ENCODE data around the gene ENO2.

Gene ENO2

DNA sequence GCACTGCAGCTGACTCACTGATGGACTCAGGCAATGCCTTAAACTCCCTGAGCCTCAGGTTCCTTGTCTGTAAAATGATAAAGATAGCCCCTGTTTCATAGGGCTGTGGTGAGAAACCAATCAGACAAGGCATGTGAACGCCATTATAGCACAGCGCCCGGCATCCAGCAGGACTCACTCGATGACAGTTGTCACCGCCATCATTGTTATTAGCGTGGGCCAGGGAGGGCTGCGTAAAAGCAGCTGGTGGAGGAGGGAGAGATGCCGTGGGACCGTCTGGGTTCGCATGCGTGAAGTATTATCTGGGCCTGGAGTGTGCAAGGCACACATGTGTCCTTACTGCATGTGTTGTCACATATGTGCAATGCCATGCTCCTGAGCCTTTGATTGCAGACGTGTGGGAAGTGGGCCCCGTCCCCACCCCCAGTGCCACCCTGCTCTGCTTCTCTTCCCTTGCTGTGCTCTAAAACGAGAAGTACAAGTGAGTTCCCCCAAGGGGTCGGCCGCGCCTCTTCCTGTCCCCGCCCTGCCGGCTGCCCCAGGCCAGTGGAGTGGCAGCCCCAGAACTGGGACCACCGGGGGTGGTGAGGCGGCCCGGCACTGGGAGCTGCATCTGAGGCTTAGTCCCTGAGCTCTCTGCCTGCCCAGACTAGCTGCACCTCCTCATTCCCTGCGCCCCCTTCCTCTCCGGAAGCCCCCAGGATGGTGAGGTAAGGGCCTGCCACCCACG is 36.6 kb downstream of the ENO2 start, which contains the start of gene PTPN6:
Gene PTPN6 (plus strand): TSS at position 546 of the 730 bp plus-strand sequence. CDS start 157 bp downstream, at position 703.
- DNase-seq = peak; percentile 76

GRCh38 chr12:6951551-6952120 is 37.3 kb downstream of the ENO2 start:
- no peak for DNase-seq

DNA sequence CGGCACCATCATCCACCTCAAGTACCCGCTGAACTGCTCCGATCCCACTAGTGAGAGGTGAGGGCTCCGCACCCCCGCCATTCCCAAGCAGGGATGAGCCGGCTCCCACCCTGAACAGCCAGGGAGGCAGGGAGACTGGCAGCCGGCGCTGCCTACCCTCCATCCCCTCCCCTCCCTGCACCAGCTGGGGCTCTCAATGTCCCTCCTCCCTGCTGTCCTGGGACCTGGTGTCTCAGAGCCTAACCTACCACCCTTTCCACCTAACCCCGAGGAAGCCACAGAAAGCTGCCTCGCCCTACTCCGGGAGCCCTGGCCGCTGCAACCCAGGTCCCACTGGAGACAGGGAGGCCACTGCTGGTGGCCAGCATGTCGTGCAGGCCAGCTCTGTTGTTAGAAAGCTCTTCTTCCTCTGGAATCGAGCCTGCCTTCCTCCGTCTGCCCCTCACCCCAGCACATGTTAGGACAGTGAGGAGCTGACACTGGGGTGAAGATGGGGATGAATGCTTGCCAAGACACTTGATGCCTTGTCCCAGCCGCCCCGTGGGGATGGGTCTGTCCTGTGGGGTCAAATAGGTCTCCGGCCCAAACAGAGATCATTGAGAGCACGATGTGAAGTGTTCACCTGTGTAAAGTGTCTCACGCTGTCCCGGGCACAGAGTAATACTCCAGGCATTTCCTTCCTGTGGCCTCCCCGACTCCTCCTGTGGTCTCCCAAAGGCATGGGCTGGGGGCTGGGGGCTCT is 37.9 kb downstream of the ENO2 start:
- DNase-seq = peak; percentile 59

GRCh38 chr12:6952863-6953441 is 38.6 kb downstream of the ENO2 start:
- no peak for DNase-seq

- peak; percentile 92 for DNase-seq
These were observed 39.3 kb downstream of the ENO2 start for GRCh38 chr12:6953442-6954315.

DNA sequence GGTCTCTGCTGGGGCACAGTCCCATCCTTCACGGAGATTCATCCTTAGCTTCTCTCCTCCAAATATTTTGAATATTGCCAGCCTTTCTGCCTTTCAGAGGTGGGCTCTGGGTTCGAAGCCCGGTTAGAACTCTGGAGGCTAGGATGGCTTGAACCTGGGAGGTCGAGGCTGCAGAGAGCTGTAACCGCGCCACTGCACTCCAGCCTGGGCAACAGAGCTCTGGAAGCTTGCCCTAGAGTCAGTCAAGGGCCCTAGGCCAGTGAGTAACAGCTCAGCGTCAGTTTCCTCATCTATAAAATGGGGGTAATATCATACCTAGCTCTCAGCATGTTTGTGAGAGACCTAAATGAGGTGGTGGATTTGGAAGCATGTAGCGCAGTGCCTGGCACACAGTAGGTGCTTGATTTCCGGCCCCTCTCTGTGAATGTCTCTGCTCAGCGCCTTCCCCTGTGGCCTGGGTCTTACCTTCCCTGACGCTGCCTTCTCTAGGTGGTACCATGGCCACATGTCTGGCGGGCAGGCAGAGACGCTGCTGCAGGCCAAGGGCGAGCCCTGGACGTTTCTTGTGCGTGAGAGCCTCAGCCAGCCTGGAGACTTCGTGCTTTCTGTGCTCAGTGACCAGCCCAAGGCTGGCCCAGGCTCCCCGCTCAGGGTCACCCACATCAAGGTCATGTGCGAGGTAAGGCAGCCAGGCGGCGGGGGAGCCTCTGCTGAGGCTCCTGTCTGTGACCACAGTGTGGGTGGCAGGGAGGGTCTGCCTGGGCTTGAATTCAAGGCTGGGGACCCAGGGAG is 40.1 kb downstream of the ENO2 start:
- DNase-seq = no peak

DNA sequence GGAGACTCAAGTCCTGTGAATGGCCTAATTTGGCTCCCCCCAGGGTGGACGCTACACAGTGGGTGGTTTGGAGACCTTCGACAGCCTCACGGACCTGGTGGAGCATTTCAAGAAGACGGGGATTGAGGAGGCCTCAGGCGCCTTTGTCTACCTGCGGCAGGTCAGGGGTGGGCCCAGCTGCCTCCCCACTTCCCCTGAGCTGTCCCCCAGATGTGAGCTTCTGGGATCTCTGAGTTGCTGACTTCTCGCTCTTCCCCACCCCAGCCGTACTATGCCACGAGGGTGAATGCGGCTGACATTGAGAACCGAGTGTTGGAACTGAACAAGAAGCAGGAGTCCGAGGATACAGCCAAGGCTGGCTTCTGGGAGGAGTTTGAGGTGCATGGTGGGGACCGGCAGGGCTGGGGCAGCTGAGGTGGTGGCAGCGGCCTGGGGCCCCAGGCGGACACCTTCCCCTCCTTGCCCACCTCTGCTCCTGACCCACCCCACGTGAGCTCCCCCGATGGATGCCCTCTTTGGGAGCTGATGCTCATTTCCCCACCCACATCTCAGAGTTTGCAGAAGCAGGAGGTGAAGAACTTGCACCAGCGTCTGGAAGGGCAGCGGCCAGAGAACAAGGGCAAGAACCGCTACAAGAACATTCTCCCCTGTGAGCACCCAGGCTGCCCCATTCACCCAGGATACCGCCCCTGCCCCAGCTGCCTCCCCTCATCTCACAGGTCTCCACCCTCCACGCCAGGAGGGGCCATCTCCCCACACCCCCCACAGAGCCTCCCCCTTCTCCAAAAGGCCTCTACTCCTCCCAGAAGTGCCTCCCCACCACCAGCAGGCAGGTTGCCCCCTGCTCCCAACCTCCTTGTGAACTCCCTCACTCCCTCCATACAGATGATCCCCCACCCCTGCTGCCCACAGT is 41.0 kb downstream of the ENO2 start:
- DNase-seq = no peak

- no peak for DNase-seq
These were observed 41.8 kb downstream of the ENO2 start for GRCh38 chr12:6956021-6956727.

DNA sequence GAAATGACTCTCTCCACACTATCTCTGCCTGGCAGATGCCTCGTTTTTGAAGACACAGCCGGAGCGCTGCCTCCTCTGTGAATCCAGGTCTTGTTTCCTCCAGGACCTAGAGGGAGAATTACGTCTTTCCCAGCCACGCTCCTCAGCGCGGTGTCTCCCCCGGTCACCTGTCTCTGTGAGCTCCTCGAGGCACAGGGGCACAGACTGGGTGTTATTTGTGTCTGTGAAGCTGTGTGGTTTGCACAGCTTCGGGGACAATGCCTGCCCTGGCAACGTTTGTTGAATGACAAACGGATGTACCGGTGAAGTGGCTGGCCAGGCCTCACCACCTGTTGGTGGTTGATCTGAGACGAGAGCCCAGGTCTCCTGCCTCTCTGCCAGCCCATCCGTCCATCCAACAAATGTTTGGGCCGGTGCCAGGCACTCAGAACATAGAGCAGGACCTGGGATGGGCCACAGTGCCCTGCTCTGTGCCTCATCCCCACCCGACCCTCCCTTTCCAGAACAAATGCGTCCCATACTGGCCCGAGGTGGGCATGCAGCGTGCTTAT is 42.8 kb downstream of the ENO2 start:
- DNase-seq = no peak

DNA sequence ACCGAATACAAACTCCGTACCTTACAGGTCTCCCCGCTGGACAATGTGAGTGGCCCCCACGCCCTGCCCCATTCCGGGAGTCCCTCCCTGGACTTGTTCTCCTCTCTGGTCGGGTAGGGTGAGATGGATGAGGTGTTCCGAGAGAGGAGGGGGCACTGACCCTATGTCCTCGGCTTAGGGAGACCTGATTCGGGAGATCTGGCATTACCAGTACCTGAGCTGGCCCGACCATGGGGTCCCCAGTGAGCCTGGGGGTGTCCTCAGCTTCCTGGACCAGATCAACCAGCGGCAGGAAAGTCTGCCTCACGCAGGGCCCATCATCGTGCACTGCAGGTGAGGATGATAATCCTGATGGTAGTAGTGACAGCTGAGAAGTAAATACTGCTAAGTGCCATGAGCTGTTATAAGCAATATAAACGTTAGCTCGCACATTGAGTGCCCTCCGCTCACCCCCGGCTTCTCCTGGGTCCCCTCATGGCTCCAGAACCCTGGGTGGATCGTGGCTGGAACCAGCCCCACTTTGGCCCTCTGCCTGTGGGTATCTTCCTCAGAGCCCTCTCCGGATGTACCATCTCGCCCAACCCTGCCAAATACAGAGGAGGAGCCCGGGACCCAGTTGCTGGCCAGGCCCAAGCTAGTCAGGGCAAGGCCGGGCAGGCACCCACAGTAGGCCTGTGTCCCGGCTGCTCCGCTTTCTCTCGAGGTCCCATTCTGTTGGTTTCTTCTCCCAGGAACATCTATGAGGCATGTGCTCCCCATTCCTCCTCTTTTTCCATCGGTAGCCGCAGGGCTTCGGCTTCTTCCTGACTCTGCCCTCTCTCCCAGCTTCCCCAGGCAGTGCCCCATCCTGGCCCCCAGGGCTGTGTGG is 43.6 kb downstream of the ENO2 start:
- no peak for DNase-seq

DNA sequence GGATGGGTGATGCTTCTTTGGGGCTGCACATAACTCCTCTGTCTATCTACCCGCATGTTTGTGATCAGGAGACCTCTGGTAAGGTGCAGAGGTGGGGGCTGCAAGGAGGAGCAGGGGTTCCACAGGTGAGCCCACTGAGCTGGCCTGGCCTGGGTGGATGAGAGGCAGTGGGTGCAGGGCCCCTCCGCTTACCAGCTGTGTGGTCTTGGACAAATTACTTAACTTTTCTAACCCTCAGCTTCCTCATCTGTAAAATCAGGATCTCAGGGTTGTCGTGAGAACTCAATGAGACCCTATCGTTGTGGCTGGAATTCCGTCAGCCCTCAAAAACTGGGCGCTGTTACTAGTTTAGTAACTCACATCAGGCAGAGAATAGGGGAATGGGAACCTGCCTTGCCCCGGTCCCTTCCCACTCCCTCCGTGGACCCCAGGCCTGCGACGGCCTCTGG is 44.3 kb downstream of the ENO2 start:
- DNase-seq = no peak

GRCh38 chr12:6959058-6959804 is 44.9 kb downstream of the ENO2 start:
- DNase-seq = peak; percentile 29

GRCh38 chr12:6959805-6960592 is 45.6 kb downstream of the ENO2 start:
- no peak for DNase-seq

- peak; percentile 72 for DNase-seq
These were observed 46.4 kb downstream of the ENO2 start for GRCh38 chr12:6960593-6961277.

DNA sequence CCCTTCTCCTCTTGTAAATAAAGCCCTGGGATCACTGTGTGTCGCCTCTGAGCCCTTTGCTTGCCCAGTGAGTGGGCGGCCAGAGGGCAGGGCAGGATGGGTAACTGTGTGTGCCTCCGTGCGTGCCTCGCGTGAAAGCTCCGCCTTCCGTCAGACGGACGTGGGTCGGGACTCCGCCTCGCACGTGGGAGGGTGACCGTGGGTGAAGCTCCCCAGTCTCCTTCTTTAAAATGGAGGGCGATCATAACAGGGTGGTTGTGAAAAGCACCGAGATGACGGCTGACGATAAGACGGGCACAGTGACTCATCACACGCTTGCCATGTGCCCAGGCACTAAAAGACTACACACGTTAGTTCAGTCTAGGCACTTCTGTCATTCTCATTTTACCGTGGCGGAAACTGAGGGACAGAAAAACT is 46.9 kb downstream of the ENO2 start:
- DNase-seq = peak; percentile 94

- peak; percentile 93 for DNase-seq
These were observed 47.4 kb downstream of the ENO2 start for GRCh38 chr12:6961695-6962284.
